HL-60 (cell line): ENCODE results near the gene SETD5.

ENCODE experiments used
- CTCF ChIP-seq: IDR thresholded peaks from one replicate; pipeline ENCODE4 v1.5.1; 2011; ENCODE audit warnings: low read length, control low read depth, inconsistent platforms; ENCODE audit not compliant: insufficient read depth
- GABPA ChIP-seq: IDR thresholded peaks from 2 replicates; pipeline ENCODE4 v1.6.1; 2012; ENCODE audit warnings: low read depth
- POLR2AphosphoS5 ChIP-seq: IDR thresholded peaks from 2 replicates; pipeline ENCODE4 v1.6.1; 2012; ENCODE audit warnings: low read depth
- REST ChIP-seq: IDR thresholded peaks from 2 replicates; pipeline ENCODE4 v1.6.1; 2012; ENCODE audit warnings: low read depth; ENCODE audit not compliant: insufficient replicate concordance
- SPI1 ChIP-seq: IDR thresholded peaks from 2 replicates; pipeline ENCODE4 v1.6.1; 2012; ENCODE audit warnings: low read depth, mild to moderate bottlenecking, borderline replicate concordance

GRCh38 chr3:9388142-9388541 is 9.3 kb upstream of the SETD5 start:
- no peak for TF ChIP-seq CTCF
- TF ChIP-seq POLR2AphosphoS5: no peak
- TF ChIP-seq GABPA: no peak
- no peak for TF ChIP-seq SPI1
- TF ChIP-seq REST: no peak
